Caco-2 (cell line): Measurements from ENCODE around the gene CRABP1. TPM values are rescaled to one million over a fixed set of nuclear protein-coding genes. Genes with fewer than 3 reads are reported as not detected.

Experiments used
- BruUV-seq: library from RNA; stranded (reverse); fragments of 400-500 nt; replicated peaks from 2 replicates; lab custom pipeline; 2021; lab: Mats Ljungman, UMichigan
- CTCF ChIA-PET: fragments of 300-600 bp; sonication (Branson Sonifier 250); formaldehyde crosslinking; loops from one replicate; lab custom pipeline; 2022; ENCODE audit warnings: antibody characterized with exemption; lab: Charles Lee
- POLR2A ChIA-PET: fragments of 300-600 bp; sonication (Branson Sonifier 250); formaldehyde crosslinking; loops from one replicate; lab custom pipeline; 2022; ENCODE audit warnings: antibody characterized with exemption; lab: Charles Lee
- DNase-seq, 2 experiments: peaks; one replicate each; pipeline versions ENCODE4 v3.0.0 to v3.0.0-alpha.2; 2020 to 2022
- H3K27me3 ChIP-seq: replicated peaks from 2 replicates; pipeline ENCODE4 v1.6.0; 2011; ENCODE audit warnings: low read length; ENCODE audit not compliant: control insufficient read depth, insufficient read depth
- H3K36me3 ChIP-seq: 2 replicates; pipeline ENCODE4 v1.5.1; 2011; ENCODE audit warnings: low read length; ENCODE audit not compliant: control insufficient read depth, insufficient read depth
- H3K4me1 ChIP-seq: fragments of 250-450 bp; sonication (Bioruptor Pico); 2 replicates; pipeline ENCODE4 v1.5.1; 2020; ENCODE audit warnings: mild to moderate bottlenecking
- H3K4me3 ChIP-seq: 2 replicates; pipeline ENCODE4 v1.5.1; 2011; ENCODE audit warnings: low read depth, mild to moderate bottlenecking, control low read depth, low read length
- H3K9me3 ChIP-seq: fragments of 250-450 bp; sonication (Bioruptor Pico); 2 replicates; pipeline ENCODE4 v1.5.1; 2020; ENCODE audit warnings: mild to moderate bottlenecking, moderate library complexity
- H3K27ac Mint-ChIP-seq: one replicate; pipeline ENCODE4 v1.8.0; 2022; ENCODE audit warnings: mixed read lengths; ENCODE audit not compliant: unreplicated experiment
- H3K27me3 Mint-ChIP-seq: one replicate; pipeline ENCODE4 v1.8.0; 2022; ENCODE audit warnings: mixed read lengths; ENCODE audit not compliant: insufficient read depth, unreplicated experiment
- H3K36me3 Mint-ChIP-seq: one replicate; pipeline ENCODE4 v1.8.0; 2022; ENCODE audit warnings: mild to moderate bottlenecking, mixed read lengths; ENCODE audit not compliant: insufficient read depth, unreplicated experiment
- H3K4me1 Mint-ChIP-seq: one replicate; pipeline ENCODE4 v1.8.0; 2022; ENCODE audit warnings: low read depth, mixed read lengths; ENCODE audit not compliant: unreplicated experiment
- H3K4me3 Mint-ChIP-seq: one replicate; pipeline ENCODE4 v1.8.0; 2022; ENCODE audit warnings: mild to moderate bottlenecking, moderate library complexity, mixed read lengths; ENCODE audit not compliant: unreplicated experiment
- H3K9me3 Mint-ChIP-seq: one replicate; pipeline ENCODE4 v1.8.0; 2022; ENCODE audit warnings: mixed read lengths; ENCODE audit not compliant: unreplicated experiment
- intact Hi-C: fragments of 100-400 bp; cut with micrococcal nuclease; formaldehyde crosslinking; loops from one replicate; pipeline ENCODE4 v1.10.0; 2022; ENCODE audit not compliant: unreplicated experiment
- total RNA-seq: library from RNA; stranded (reverse); gene quantifications from 2 replicates; pipeline ENCODE4 v1.2.3, GENCODE V29; 2022
- TF ChIP-seq, protein P1 (sequence below), 2 experiments: fragments of 200-600 bp in 1 of 2; IDR thresholded peaks; 1 replicate in 1 of 2; 2 replicates in 1 of 2; pipeline versions ENCODE4 v1.5.1 to v1.8.0; 2011 to 2022; ENCODE audit warnings: antibody characterized with exemption in 1 of 2, control low read depth in 1 of 2, inconsistent platforms in 1 of 2, low read depth in 1 of 2, low read length in 1 of 2, mild to moderate bottlenecking in 1 of 2, moderate library complexity in 1 of 2; ENCODE audit not compliant: insufficient read depth in 1 of 2, severe bottlenecking in 1 of 2, unreplicated experiment in 1 of 2

CRABP1 gene
- total RNA-seq, 1 experiment from 2014 or later = 113 TPM

- ChIA-PET POLR2A (no interaction called here), CTCF (no interaction called here)
- no peak overlapping the region for H3K4me3 Mint-ChIP-seq
- H3K27ac Mint-ChIP-seq = no peak overlapping the region
- TF ChIP-seq, protein P1, sequence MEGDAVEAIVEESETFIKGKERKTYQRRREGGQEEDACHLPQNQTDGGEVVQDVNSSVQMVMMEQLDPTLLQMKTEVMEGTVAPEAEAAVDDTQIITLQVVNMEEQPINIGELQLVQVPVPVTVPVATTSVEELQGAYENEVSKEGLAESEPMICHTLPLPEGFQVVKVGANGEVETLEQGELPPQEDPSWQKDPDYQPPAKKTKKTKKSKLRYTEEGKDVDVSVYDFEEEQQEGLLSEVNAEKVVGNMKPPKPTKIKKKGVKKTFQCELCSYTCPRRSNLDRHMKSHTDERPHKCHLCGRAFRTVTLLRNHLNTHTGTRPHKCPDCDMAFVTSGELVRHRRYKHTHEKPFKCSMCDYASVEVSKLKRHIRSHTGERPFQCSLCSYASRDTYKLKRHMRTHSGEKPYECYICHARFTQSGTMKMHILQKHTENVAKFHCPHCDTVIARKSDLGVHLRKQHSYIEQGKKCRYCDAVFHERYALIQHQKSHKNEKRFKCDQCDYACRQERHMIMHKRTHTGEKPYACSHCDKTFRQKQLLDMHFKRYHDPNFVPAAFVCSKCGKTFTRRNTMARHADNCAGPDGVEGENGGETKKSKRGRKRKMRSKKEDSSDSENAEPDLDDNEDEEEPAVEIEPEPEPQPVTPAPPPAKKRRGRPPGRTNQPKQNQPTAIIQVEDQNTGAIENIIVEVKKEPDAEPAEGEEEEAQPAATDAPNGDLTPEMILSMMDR (IDR thresholded peaks at IDR 0.05; ENCODE audit: insufficient read depth in 1 of 2, low read depth in 1 of 2, low read length in 1 of 2, severe bottlenecking in 1 of 2, unreplicated experiment in 1 of 2) = no peak
- Histone ChIP-seq H3K27me3 (no peaks in the 10 kb centered on the region), H3K4me1 (no peaks in the 10 kb centered on the region), H3K4me3 (no peak overlapping the region), H3K9me3 (no peaks in the 10 kb centered on the region), H3K36me3 (no peaks in the 10 kb centered on the region)
- DNase-seq = no peak
- no peaks in the 10 kb centered on the region for H3K27me3 Mint-ChIP-seq
- no TSS peak for BruUV-seq
- H3K9me3 Mint-ChIP-seq = no peaks in the 10 kb centered on the region
- H3K4me1 Mint-ChIP-seq = peaks cover 14% of the 10 kb centered on the region
- intact Hi-C loops = no loop called here
- H3K36me3 Mint-ChIP-seq = peaks cover 13% of the 10 kb centered on the region
Observed at GRCh38 chr15:78347586-78348543, 7.7 kb downstream of the CRABP1 start.

DNA sequence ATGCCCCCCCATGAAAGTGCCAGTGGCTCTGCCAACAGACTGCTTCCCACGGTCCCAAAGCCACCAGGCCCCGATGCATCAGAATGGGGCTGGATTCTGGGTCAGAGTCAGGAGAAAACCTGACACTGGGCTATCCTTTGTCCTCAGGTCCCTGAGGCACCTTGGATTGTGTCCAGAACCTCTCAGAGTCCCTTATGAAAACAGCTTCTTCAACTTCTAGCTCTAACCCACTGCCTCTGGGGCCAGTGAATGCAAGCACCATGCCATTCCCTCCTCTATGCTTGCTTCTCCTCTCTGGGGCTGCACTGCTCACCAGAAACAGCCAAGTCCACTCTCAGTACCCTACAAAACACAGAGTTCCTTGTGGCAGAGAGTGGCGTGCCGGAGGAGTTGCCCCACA is 9.9 kb downstream of the CRABP1 start:
- no peaks in the 10 kb centered on the region for H3K9me3 ChIP-seq
- H3K27ac Mint-ChIP-seq = no peak overlapping the region
- no TSS peak for BruUV-seq
- H3K4me3 Mint-ChIP-seq = no peak overlapping the region
- peaks cover 12% of the 10 kb centered on the region for H3K4me1 Mint-ChIP-seq
- no peak overlapping the region for H3K4me3 ChIP-seq
- H3K9me3 Mint-ChIP-seq = no peaks in the 10 kb centered on the region
- ChIA-PET CTCF (no interaction called here), POLR2A (no interaction called here)
- H3K27me3 Mint-ChIP-seq = no peaks in the 10 kb centered on the region
- intact Hi-C loops = no loop called here
- H3K27me3 ChIP-seq = no peaks in the 10 kb centered on the region
- TF ChIP-seq, protein P1 (IDR thresholded peaks at IDR 0.05; ENCODE audit: insufficient read depth in 1 of 2, low read depth in 1 of 2, low read length in 1 of 2, severe bottlenecking in 1 of 2, unreplicated experiment in 1 of 2) = no peak
- H3K36me3 Mint-ChIP-seq = peaks cover 13% of the 10 kb centered on the region
- H3K36me3 ChIP-seq = no peaks in the 10 kb centered on the region
- H3K4me1 ChIP-seq = no peaks in the 10 kb centered on the region
- no peak for DNase-seq

GRCh38 chr15:78351539-78351938 is 11.4 kb downstream of the CRABP1 start:
- H3K27me3 Mint-ChIP-seq = no peaks in the 10 kb centered on the region
- POLR2A ChIA-PET = no interaction called here
- no peak for DNase-seq
- Histone ChIP-seq H3K9me3 (no peaks in the 10 kb centered on the region), H3K4me3 (no peak overlapping the region), H3K4me1 (no peaks in the 10 kb centered on the region), H3K27me3 (no peaks in the 10 kb centered on the region), H3K36me3 (no peaks in the 10 kb centered on the region)
- H3K36me3 Mint-ChIP-seq = peaks cover 13% of the 10 kb centered on the region
- no peak overlapping the region for H3K4me3 Mint-ChIP-seq
- no peak overlapping the region for H3K27ac Mint-ChIP-seq
- no peaks in the 10 kb centered on the region for H3K9me3 Mint-ChIP-seq
- no TSS peak for BruUV-seq
- intact Hi-C loops = no loop called here
- CTCF ChIA-PET = no interaction called here
- TF ChIP-seq, protein P1 (IDR thresholded peaks at IDR 0.05; ENCODE audit: insufficient read depth in 1 of 2, low read depth in 1 of 2, low read length in 1 of 2, severe bottlenecking in 1 of 2, unreplicated experiment in 1 of 2) = no peak
- peaks cover 7% of the 10 kb centered on the region for H3K4me1 Mint-ChIP-seq
